Keratinocyte (primary cell): ENCODE measurements around the gene SMIM45.

ENCODE experiments used
- DNase-seq: peaks from one replicate; pipeline ENCODE4 v3.0.0-alpha.2; 2011; ENCODE audit warnings: low read depth, missing footprints, low spot score
- FAIRE-seq: peaks from 2 replicates; lab custom pipeline; 2011; peaks lifted over from hg19 to GRCh38; lab: Jason Lieb, UNC
- H2AFZ ChIP-seq: 2 replicates; pipeline ENCODE4 v1.6.0; 2012; ENCODE audit warnings: low read length, control low read depth, inconsistent platforms; ENCODE audit not compliant: control insufficient read depth
- H3K27ac ChIP-seq: 2 replicates; pipeline ENCODE4 v1.5.1; 2011; ENCODE audit warnings: low read length; ENCODE audit not compliant: control insufficient read depth, insufficient read depth
- H3K27me3 ChIP-seq: 3 replicates; pipeline ENCODE4 v1.6.0; 2011; ENCODE audit warnings: low read length; ENCODE audit not compliant: control insufficient read depth, insufficient read depth; ENCODE audit errors: extremely low read depth
- H3K36me3 ChIP-seq, 2 experiments: 2 replicates in 1 of 2; 3 replicates in 1 of 2; pipeline ENCODE4 v1.5.1; 2011; ENCODE audit warnings: low read length in 2 of 2, mild to moderate bottlenecking in 1 of 2; ENCODE audit not compliant: control insufficient read depth in 2 of 2, insufficient read depth in 2 of 2; ENCODE audit errors: extremely low read depth in 1 of 2
- H3K4me1 ChIP-seq: 3 replicates; pipeline ENCODE4 v1.5.1; 2011; ENCODE audit warnings: low read length; ENCODE audit not compliant: control insufficient read depth, insufficient read depth; ENCODE audit errors: extremely low read depth
- H3K4me2 ChIP-seq: 3 replicates; pipeline ENCODE4 v1.6.0; 2011; ENCODE audit warnings: low read depth, low read length; ENCODE audit not compliant: control insufficient read depth, insufficient read depth; ENCODE audit errors: extremely low read depth
- H3K4me3 ChIP-seq, 3 experiments: fragments of 200-600 bp in 1 of 3; sonication (generic) in 1 of 3; 2 replicates in 2 of 3; 3 replicates in 1 of 3; pipeline ENCODE4 v1.5.1; 2011 to 2016; ENCODE audit warnings: low read length in 3 of 3, mild to moderate bottlenecking in 3 of 3, control low read depth in 2 of 3, inconsistent platforms in 1 of 3, low read depth in 1 of 3, mixed read lengths in 1 of 3, mixed run types in 1 of 3, moderate library complexity in 1 of 3; ENCODE audit not compliant: control insufficient read depth in 2 of 3, insufficient read depth in 2 of 3; ENCODE audit errors: extremely low read depth in 1 of 3
- H3K79me2 ChIP-seq: 2 replicates; pipeline ENCODE4 v1.6.0; 2012; ENCODE audit warnings: low read length; ENCODE audit not compliant: control insufficient read depth, insufficient read depth
- H3K9ac ChIP-seq: 3 replicates; pipeline ENCODE4 v1.6.0; 2011; ENCODE audit warnings: low read length; ENCODE audit not compliant: control insufficient read depth, insufficient read depth; ENCODE audit errors: extremely low read depth
- H3K9me1 ChIP-seq: 3 replicates; pipeline ENCODE4 v1.6.0; 2011; ENCODE audit warnings: low read length; ENCODE audit not compliant: control insufficient read depth, insufficient read depth; ENCODE audit errors: extremely low read depth
- H3K9me3 ChIP-seq: 2 replicates; pipeline ENCODE4 v1.5.1; 2012; ENCODE audit warnings: low read depth, low read length; ENCODE audit not compliant: control insufficient read depth
- H4K20me1 ChIP-seq: 3 replicates; pipeline ENCODE4 v1.6.0; 2011; ENCODE audit warnings: low read length; ENCODE audit not compliant: control insufficient read depth, insufficient read depth; ENCODE audit errors: extremely low read depth
- EZH2 ChIP-seq: IDR thresholded peaks from one replicate; pipeline ENCODE4 v1.6.1; 2012; ENCODE audit warnings: inconsistent platforms, mild to moderate bottlenecking, low read length, moderate library complexity
- dilution Hi-C: fragments of 300-500 bp; cut with MboI; formaldehyde crosslinking; loops from one replicate; pipeline ENCODE4 v1.7.0; 2020; ENCODE audit warnings: low sequenced_read_pairs; ENCODE audit not compliant: extremely low pct_ligation_motif_present
- TF ChIP-seq, protein P1 (sequence below), 3 experiments: IDR thresholded peaks in 1 of 3; conservative IDR thresholded peaks in 1 of 3; optimal IDR thresholded peaks in 1 of 3; 2 replicates in 2 of 3; 3 replicates in 1 of 3; pipeline versions ENCODE3 to v1.5.1; 2011; ENCODE audit warnings: low read length in 3 of 3, mild to moderate bottlenecking in 3 of 3, moderate library complexity in 2 of 3, control low read depth in 1 of 3, inconsistent platforms in 1 of 3; ENCODE audit not compliant: insufficient read depth in 2 of 3; ENCODE audit errors: extremely low read depth in 1 of 3

SMIM45 gene

DNA sequence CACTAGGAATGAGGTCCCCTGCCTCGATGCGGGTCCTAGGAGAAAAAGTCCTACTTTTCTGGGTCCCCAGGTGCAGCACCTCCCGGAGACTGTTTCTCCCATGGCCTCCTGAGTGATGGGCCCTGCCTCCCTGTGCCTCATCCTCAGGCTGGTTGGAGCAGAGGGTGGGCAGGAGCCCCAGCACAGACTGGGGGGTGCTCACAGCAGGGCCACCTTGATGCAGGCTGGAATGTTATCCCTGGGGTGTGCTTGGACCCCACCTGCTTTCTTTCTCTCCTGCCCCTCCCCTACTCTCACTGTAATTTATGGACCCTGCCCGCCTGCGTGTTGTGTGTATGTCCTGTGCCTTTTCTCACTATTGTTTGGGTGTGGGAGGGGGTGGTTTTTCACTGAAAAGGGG lies 45.1 kb upstream of the SMIM45 start:
- Histone ChIP-seq H3K9me3 (no peaks in the 10 kb centered on the region), H4K20me1 (peaks cover 7% of the 10 kb centered on the region), H3K4me1 (peaks cover 2% of the 10 kb centered on the region), H3K4me3 (no peak overlapping the region), H3K27ac (no peak overlapping the region), H3K9me1 (no peaks in the 10 kb centered on the region), H3K36me3 (peaks cover 23 to 35% of the 10 kb centered on the region in 2 experiments), H3K27me3 (peaks cover 30% of the 10 kb centered on the region), H3K79me2 (no peaks in the 10 kb centered on the region), H2AFZ (no peak overlapping the region), H3K9ac (no peak overlapping the region), H3K4me2 (no peak overlapping the region)
- TF ChIP-seq EZH2, result no peak
- TF ChIP-seq, protein P1, sequence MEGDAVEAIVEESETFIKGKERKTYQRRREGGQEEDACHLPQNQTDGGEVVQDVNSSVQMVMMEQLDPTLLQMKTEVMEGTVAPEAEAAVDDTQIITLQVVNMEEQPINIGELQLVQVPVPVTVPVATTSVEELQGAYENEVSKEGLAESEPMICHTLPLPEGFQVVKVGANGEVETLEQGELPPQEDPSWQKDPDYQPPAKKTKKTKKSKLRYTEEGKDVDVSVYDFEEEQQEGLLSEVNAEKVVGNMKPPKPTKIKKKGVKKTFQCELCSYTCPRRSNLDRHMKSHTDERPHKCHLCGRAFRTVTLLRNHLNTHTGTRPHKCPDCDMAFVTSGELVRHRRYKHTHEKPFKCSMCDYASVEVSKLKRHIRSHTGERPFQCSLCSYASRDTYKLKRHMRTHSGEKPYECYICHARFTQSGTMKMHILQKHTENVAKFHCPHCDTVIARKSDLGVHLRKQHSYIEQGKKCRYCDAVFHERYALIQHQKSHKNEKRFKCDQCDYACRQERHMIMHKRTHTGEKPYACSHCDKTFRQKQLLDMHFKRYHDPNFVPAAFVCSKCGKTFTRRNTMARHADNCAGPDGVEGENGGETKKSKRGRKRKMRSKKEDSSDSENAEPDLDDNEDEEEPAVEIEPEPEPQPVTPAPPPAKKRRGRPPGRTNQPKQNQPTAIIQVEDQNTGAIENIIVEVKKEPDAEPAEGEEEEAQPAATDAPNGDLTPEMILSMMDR (optimal IDR thresholded peaks at IDR 0.05 in 1 of 3, IDR thresholded peaks at IDR 0.05 in 1 of 3, conservative IDR thresholded peaks at IDR 0.05 in 1 of 3; ENCODE audit: extremely low read depth in 1 of 3, insufficient read depth in 2 of 3, low read length in 3 of 3), result no peak
- DNase-seq (no peak), FAIRE-seq (no peak)
- dilution Hi-C loops, result no loop called here

DNA sequence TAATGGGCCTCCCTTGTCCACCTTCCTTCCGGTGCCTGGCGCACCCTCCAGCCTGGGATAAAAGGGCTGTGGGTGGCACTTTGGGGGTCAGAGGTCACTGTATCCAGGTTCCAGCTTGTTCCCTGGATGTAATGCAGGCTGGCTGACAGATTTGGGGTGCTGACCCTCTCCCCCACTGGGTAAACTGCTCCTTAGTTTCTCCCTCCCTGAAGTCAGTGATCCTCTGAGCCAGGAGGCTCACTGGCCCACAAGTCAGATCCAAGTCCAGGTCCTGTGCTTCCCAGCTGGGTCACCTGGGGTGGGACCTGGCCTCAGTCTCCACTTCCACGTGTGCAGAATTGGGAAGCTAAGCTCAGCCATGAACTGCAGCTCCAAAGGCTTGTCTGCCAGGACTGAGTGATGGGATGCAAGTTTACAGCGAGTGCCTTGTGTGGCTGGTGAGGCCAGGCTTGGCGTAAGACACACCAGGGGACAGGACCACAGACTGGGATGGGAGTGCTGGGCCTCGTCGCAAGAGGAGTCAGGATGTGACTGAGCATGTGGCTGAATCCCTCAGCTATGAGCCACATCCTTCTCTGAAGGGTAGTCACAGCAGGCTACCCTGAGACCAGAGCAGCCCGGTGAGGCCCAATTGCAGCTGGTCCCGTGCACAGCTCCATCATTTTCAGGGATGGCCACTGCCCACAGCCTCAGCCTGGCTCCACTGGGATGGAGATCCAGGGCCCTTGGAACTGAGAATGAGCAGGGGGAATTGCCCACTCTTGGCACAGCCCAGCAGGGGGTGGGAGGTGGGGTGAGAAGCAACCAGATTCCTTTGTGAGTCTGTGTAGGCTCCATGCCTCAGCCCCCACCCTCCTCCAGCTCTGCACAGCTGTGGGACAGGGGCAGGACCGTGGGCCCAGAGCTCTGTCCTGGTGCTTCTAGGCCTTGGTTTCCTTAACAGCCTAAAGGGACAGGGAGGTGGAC lies 44.2 kb upstream of the SMIM45 start:
- DNase-seq, result no peak
- no peak for TF ChIP-seq EZH2
- TF ChIP-seq, protein P1 (optimal IDR thresholded peaks at IDR 0.05 in 1 of 3, IDR thresholded peaks at IDR 0.05 in 1 of 3, conservative IDR thresholded peaks at IDR 0.05 in 1 of 3; ENCODE audit: extremely low read depth in 1 of 3, insufficient read depth in 2 of 3, low read length in 3 of 3), result no peak
- Histone ChIP-seq H3K4me2 (no peak overlapping the region), H3K4me3 (no peak overlapping the region), H3K9ac (no peak overlapping the region), H3K27me3 (peaks cover 39% of the 10 kb centered on the region), H2AFZ (no peak overlapping the region), H3K79me2 (no peaks in the 10 kb centered on the region), H3K9me1 (no peaks in the 10 kb centered on the region), H3K9me3 (no peaks in the 10 kb centered on the region), H4K20me1 (peaks cover 7% of the 10 kb centered on the region), H3K4me1 (peaks cover 2% of the 10 kb centered on the region), H3K27ac (no peak overlapping the region), H3K36me3 (peaks cover 23 to 28% of the 10 kb centered on the region in 2 experiments)
- no peak for FAIRE-seq
- dilution Hi-C loops, result no loop called here
